ENCODE measurements around the gene CLIP2.
"Not testable (repeated sequence)": the region's sequence is repeated elsewhere in the genome, so short reads cannot be mapped to it uniquely, and the experiment has no call there.

Gene CLIP2

DNA sequence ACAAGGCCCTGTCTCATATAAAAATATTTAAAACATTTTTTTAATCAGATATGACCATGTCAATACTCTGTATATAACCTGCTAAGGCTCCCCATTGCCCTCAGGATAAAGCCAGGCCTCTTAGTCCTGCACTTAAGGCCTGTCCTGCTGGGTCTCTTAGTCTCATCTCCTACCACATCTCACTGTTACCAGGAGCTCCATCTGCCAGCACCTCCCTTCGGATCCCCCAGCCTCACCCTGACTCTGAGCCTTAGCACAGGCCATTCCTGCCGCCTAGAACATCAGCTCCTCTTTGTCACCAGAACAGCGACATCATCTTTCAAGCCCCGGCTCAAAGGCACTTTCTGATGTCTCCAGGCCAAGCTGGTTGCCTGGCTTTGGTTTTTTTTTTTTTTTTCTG is 138.8 kb downstream of the CLIP2 start:
- no peak for DNase-seq (ENCODE audit: low read depth in 2 of 2, low spot score in 1 of 2)

DNA sequence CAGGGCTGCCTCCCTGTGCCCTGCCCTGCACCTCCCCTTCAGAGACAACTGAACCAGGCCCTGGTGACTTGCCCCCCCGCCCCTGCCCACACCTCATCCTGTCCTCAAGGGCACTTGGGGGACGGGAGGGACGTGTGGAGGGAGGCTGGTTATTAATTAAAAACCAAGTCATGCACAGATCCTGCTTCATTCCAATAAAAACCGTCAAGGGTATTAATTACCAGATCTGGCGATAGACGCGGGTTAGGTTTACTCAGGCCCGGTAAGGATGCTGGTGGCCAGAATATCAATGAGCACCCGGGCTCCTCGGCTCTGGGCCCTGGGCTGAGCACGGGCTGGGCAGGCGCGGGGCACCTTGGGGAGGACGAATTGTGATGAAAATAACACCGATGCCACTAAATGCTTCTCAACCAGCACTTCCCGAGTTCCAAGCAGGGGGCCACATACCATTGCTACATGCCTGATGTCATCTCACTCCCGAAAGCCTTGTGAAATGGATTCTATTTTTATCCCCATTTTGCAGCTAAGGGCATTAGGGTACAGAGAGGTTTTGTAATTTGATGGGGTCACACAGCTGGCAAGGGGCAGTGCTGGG is 140.0 kb downstream of the CLIP2 start:
- no peak for DNase-seq (ENCODE audit: low read depth in 2 of 2, low spot score in 1 of 2)

DNA sequence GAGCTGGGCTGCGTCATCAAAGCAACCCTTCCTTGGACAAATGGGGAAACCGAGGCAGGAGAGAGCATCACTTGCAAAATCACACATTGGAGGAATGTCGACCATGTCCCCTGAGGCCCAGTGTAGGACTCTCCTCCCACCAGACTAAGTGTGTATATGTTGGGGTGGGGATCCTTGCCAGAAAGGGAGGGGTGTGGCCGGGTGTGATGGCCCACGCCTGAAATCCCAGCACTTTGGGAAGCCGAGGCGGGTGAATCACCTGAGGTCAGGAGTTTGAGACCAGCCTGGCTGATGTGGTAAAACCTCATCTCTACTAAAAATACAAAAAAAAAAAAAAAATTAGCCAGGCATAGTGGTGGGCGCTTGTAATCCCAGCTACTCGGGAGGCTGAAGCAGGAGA is 141.2 kb downstream of the CLIP2 start:
- DNase-seq (ENCODE audit: low read depth in 2 of 2, low spot score in 1 of 2), result not testable (repeated sequence)

GRCh38 chr7:74430961-74431466 is 141.8 kb downstream of the CLIP2 start:
- DNase-seq (ENCODE audit: low read depth in 2 of 2, low spot score in 1 of 2), result no peak

DNA sequence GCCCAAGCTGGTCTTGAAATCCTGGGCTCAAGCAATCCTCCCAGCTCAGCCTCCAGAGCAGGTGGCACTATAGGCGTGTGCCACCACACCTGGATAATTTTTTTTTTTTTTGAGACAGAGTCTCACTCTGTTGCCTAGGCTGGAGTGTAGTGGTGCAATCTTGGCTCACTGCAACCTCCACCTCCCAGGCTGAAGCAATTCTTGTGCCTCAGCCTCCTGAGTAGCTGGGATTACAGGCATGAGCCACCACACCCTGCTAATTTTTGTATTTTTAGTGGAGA is 148.0 kb downstream of the CLIP2 start:
- DNase-seq (ENCODE audit: low read depth in 2 of 2, low spot score in 1 of 2), result not testable (repeated sequence)

DNA sequence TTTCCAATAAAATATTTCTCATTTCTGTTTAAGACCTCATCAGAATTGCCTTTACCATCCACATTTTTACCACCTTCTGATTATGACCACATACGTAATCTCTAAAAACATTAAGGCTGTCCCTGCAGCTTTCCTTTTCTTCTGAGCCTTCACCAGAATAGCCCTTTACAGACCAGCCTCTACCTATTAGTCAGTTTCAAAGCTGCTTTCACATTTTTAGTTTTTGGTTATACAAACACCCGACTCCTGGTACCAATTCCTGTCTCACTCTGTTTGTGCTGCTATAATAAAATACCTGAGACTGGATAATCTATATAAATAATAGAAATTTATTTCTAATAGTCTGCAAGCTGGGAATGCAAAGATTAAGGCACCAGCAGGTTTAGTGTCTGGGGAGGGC is 149.1 kb downstream of the CLIP2 start:
- no peak for DNase-seq (ENCODE audit: low read depth in 2 of 2, low spot score in 1 of 2)

DNA sequence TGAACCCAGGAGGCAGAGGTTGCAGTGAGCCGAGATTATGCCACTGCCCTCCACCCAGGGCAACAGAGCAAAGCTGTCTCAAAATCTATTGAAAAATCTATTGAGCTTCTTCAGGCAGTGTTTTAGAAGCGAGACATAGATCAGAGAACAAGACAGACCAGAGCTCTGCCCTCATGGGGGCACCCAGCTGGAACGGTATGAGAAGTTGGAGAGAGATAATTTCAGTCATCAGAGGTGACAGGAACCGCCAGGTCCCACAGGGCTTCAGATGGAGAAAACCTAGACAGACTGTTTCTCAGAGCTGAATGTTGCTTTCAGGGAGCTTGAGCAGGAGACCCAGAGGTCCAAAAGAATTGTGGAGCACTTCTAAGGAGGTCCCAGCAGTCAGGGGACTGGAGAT is 150.3 kb downstream of the CLIP2 start:
- DNase-seq (ENCODE audit: low read depth in 2 of 2, low spot score in 1 of 2), result no peak

- not testable (repeated sequence) for DNase-seq (ENCODE audit: low read depth in 2 of 2, low spot score in 1 of 2)
Observed at GRCh38 chr7:74440143-74440542, 150.9 kb downstream of the CLIP2 start.

DNA sequence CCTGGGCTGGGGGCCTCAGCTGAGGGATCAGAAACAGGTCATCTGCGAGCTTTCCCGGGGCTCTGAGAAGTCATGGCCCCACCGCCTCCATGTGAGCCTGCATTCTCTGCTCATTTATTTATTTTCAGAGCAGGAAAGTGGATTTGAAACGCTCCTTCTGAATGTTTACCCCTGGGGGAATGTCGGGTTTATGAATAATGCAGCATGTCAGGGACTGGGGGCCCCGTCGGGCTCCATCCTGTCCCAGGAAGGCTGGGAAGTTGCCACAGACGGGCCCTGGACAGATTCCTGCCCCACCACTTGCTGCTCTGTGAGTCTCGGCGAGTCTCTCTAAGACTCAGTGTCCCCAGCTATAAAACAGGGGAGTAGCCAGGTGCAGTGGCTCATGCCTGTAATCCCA is 152.6 kb downstream of the CLIP2 start:
- no peak for DNase-seq (ENCODE audit: low read depth in 2 of 2, low spot score in 1 of 2)

DNA sequence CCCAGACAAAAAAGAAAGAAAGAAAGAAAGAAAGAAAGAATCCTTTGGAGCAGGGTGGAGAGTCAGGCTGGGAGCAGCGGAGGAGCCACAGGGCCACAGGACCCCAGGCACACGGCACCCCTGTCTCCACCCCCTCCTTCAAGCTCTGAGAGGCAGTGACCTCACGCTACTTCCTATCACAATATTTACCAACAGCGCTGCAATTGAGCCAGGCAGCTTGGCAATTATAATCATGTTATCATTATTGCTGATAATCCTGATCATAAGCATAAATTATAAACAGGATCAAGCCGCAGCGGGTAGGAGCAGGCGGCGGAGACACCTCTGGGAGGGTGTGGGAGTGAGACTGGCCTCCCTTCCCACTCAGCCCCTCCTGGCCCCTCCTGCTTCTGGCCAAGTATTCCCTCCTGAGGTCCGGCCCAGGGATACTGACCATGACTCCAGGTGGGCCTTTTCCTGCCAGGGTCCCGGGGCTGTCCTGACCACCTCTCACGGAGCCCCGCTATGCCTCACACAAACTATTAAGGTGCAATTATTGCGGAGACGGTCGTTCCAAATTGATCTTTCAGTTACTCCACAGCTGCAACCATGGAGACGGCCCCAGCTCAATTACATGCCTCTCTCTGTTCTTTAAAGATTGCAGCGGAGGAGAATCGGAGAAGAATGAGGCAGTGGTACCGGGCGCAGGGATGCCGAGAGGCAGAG is 154.5 kb downstream of the CLIP2 start:
- DNase-seq (ENCODE audit: low read depth in 2 of 2, low spot score in 1 of 2), result no peak

DNA sequence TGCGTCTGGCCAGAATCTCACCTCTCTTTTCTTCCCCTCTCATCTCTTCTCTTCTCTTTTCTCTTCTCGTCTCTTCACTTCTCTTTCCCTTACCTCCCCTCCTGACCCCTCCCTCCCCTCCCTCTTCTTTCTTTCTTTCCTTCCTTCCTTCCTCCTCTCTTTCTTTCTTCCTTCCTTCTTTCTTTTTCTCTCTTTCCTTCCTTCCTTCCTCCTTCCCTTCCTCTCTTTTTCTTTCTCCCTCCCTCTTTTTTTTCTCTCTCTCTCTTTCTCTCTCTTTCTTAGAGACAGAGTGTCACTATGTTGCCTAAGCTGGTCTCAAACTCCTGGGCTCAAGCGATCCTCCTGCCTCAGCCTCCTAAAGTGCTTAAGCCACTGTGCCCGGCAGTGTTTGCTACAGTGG is 159.9 kb downstream of the CLIP2 start:
- DNase-seq (ENCODE audit: low read depth in 2 of 2, low spot score in 1 of 2), result no peak

DNA sequence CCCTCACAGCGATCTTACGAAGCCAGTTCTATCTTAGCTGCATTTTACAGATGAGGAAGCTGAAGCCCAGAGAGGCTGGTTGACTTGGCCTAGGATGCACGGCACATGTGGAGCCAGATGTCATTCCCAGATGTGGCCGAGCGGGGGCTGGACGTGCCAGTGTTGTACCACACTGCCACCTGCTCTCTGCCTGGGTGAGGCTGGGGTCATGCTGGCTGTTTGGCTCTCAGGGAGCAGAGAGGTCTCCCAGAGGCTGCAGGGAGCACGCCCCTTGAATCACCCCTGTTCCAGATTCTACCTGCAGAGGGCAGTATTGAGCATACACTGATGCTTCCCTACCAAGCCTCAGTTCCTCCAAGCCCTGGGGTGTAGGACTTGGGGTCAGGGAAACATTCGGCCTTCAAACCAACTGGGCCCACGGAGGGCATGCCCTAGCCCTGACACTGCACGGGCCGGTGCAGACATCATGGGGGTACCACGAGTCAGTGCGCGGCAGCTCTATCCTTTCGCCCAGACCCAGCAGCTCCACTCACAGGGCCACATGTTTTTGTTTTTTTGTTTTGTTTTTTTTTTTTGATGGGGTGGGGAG is 160.7 kb downstream of the CLIP2 start:
- DNase-seq (ENCODE audit: low read depth in 2 of 2, low spot score in 1 of 2), result peak; percentile 56 to 58

DNA sequence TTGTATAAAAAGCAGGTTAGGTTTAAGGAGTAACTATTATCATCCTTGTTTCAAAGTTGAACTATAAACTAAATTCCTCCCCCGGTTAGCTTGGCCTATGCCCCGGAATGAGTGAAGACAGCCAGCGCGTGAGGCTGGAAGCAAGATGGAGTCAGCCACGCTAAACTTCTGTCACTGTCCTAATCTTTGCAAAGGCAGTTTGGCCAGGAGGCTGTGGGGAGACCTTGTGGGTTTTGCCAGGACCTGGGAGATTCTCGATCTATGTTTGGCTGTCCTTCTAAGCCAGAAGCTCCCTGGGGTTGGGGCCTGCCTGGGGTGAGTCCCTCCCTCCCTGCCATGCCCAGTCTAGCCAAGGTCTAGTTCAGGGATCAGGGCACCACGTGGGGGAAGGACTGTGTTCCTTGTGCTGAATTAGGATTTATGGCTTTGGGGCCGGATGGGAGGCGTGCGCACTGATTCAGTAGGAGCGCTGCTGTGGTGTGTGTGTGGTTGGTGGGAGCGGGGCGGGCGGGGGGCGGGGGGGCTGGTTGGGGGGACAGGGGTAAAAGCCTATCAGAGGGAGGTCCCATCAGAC is 163.6 kb downstream of the CLIP2 start:
- no peak for DNase-seq (ENCODE audit: low read depth in 2 of 2, low spot score in 1 of 2)

DNA sequence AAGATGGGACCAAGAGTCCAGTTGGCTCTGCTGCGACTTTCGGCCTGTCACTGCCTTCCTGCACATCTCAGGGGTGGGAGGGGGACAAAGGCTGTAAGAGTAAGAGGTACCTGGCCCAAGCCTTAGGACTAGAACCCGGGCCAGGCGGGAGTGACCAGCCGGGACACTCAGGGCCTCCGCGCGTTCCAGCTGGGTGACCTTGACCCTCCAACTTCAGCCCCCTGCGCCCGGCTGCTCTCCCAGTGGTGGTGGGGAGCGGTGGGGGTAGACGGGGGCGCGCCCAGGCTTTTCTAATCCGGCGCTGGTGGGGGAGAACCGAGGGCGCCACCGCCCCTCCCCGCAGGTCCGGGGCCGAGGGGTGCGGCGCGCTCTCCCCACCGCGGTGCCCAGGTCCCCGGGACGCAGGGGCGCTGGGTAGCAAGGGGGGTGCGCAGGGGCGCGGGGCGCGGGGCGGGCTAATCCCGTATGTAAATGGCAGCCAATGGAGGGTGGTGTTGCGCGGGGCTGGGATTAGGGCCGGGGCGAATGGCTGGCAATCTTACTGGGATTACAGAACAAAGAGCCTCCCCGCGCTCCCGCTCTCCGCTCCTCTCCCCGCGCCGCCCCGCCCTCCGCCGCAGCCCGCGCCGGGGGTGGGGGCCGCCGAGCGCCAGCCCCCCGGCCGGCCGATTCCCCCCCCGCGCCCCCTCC is 164.3 kb downstream of the CLIP2 start, which contains the start of gene GTF2IRD1:
Gene GTF2IRD1, plus strand, starts transcription at position 585 of the 690 bp plus-strand sequence. CDS start 54,175 bp downstream, outside the sequence.
- DNase-seq (ENCODE audit: low read depth in 2 of 2, low spot score in 1 of 2), result no peak

DNA sequence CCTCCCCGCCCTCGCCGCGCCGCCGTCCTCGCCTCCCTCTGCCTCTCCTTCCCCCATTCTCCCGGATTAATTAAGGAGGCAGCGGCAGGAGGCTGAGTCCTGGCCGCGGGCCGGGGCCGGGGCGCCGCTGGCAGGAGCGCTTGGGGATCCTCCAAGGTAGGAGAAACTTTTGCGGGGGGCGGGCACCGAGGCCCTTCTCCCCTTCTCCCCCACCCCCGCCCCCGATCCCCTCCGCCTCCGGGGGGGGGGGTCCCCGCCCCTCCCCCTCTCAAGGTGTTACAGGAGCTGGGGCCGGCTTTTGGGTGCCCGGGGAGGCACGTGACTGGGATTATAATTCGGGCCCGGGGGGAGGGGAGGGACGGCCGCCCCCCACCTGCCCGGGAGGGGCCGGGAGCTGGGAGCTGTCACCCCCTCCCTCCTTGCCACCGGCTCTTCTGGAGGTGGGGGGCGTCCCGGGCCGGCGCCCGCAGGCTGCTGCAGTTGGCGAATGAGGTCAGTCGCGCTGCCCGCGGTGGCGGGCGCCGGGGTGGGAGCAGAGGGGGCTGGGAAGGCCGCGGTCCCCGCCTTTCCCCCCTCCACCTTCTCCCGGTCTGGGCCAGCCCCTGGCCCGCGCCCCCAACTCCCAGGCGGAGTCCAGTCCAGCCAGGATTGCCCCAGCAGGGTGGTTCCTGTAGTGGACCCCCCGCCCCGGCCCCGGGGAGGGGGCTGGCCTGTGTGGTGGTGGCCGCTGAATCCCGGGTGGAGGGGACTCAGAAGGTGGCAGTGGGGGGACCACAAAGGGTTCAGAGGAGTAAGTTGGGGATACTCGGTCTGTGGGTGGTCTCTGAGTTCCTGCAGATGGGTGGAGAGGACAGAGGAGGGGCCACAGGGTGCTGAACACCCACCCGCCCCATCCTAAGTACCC is 165.1 kb downstream of the CLIP2 start:
- DNase-seq (ENCODE audit: low read depth in 2 of 2, low spot score in 1 of 2), result no peak

GRCh38 chr7:74454925-74455288 is 165.7 kb downstream of the CLIP2 start:
- DNase-seq (ENCODE audit: low read depth in 2 of 2, low spot score in 1 of 2), result no peak

- no peak for DNase-seq (ENCODE audit: low read depth in 2 of 2, low spot score in 1 of 2)
Observed at GRCh38 chr7:74455291-74455804, 166.1 kb downstream of the CLIP2 start.
